GM12801 (cell line): ENCODE results near the gene PDCD4.

Experiments used
- CTCF ChIP-seq: IDR thresholded peaks from one replicate; pipeline ENCODE4 v1.5.1; 2011; ENCODE audit warnings: control low read depth; ENCODE audit not compliant: insufficient read length; ENCODE audit errors: extremely low read depth

Gene PDCD4

GRCh38 chr10:110836706-110837105 lies 35.0 kb upstream of the PDCD4 start:
- no peak for TF ChIP-seq CTCF

- TF ChIP-seq CTCF = no peak
Measured at GRCh38 chr10:110837418-110838171, 34.1 kb upstream of the PDCD4 start.

GRCh38 chr10:110840225-110840922 lies 31.4 kb upstream of the PDCD4 start:
- no peak for TF ChIP-seq CTCF

- TF ChIP-seq CTCF = no peak
Measured at GRCh38 chr10:110840923-110841428, 30.8 kb upstream of the PDCD4 start.

GRCh38 chr10:110841767-110842267 lies 29.9 kb upstream of the PDCD4 start:
- no peak for TF ChIP-seq CTCF

GRCh38 chr10:110842326-110842904 lies 29.3 kb upstream of the PDCD4 start:
- no peak for TF ChIP-seq CTCF

- TF ChIP-seq CTCF = no peak
Measured at GRCh38 chr10:110843031-110843430, 28.7 kb upstream of the PDCD4 start.
